Fibroblast of villous mesenchyme (primary cell): Measurements from ENCODE around the gene DCDC1. TPM values are rescaled to one million over a fixed set of nuclear protein-coding genes. Genes with fewer than 3 reads are reported as not detected.

ENCODE experiments used
- DNase-seq: peaks from one replicate; pipeline ENCODE4 v3.0.0-alpha.2; 2010; ENCODE audit warnings: low read depth
- H3K4me3 ChIP-seq: 2 replicates; pipeline ENCODE4 v1.5.1; 2011; ENCODE audit warnings: low read depth, mild to moderate bottlenecking, low read length
- total RNA-seq: library from RNA; depleted of rRNA; stranded (reverse); fragments of >200 nt; gene quantifications from 2 replicates; pipeline ENCODE4 v1.2.3, GENCODE V29; 2012
- TF ChIP-seq, protein P1 (sequence below): IDR thresholded peaks from 2 replicates; pipeline ENCODE4 v1.5.1; 2012; ENCODE audit warnings: low read depth, mild to moderate bottlenecking, low read length; ENCODE audit not compliant: insufficient read depth

Gene DCDC1
- total RNA-seq, 1 donor: 0.43 TPM

DNA sequence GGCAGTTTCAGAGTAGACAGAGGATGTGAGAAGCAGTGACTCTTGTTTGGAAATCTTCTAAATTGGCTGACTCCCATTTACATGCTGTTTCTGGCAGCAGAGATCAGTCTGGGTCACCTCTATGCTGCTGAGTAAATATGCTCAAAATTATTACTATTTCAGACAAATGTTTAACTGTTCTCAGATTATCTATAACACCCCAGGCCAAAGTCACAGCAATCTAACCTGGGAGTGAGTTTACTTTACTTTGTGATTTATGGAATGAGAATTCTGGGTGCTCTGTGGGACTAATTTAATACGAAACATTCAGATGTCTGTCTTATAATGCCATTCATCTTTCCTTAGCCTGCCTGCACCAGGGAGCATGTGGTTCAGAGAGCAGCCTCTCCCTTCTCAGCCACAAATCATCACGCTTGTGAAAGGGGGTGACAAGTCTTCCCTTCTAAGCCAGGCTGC lies 500.9 kb downstream of the DCDC1 start:
- TF ChIP-seq, protein P1, sequence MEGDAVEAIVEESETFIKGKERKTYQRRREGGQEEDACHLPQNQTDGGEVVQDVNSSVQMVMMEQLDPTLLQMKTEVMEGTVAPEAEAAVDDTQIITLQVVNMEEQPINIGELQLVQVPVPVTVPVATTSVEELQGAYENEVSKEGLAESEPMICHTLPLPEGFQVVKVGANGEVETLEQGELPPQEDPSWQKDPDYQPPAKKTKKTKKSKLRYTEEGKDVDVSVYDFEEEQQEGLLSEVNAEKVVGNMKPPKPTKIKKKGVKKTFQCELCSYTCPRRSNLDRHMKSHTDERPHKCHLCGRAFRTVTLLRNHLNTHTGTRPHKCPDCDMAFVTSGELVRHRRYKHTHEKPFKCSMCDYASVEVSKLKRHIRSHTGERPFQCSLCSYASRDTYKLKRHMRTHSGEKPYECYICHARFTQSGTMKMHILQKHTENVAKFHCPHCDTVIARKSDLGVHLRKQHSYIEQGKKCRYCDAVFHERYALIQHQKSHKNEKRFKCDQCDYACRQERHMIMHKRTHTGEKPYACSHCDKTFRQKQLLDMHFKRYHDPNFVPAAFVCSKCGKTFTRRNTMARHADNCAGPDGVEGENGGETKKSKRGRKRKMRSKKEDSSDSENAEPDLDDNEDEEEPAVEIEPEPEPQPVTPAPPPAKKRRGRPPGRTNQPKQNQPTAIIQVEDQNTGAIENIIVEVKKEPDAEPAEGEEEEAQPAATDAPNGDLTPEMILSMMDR: no peak
- no peak overlapping the region for H3K4me3 ChIP-seq
- DNase-seq: no peak

DNA sequence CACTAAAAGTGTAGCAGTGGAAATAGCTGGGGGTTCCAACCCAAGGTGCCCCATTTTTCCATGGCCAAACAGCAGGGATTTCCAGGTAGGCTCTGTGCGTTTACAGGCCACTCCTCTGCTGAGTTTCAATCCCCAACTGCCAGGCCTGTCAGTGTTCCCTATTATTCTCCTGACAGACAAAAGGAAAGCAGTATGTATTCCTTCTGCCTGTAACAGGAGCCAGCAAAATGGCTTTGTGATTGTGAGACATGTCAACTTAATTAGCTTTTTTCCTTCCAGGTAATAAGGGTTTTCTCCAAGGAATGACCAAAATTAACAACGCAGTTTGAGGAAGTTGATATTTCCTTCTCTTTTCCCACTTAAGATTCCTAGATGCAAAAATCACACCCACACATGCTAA lies 506.3 kb downstream of the DCDC1 start:
- DNase-seq: no peak
- TF ChIP-seq, protein P1: no peak
- no peak overlapping the region for H3K4me3 ChIP-seq

DNA sequence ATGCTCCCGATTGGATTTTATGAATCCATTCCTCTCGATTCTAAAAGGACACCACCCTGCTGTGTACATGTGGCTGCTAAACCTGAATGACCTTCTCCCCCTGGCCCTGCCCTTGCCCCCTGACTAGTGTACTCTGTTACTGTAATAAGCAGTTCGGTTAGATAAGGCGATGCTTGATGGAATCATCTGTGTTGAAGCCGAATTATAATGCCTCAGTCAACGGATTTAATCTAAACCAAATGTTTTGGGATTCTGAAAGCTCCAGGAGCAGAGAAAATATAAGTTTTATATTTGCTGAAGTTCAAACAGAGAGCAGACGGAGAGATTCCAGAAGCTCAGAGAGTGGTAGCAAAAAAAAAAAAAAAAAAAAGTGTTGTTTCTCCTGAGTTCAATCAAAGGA lies 508.0 kb downstream of the DCDC1 start:
- TF ChIP-seq, protein P1: no peak

DNA sequence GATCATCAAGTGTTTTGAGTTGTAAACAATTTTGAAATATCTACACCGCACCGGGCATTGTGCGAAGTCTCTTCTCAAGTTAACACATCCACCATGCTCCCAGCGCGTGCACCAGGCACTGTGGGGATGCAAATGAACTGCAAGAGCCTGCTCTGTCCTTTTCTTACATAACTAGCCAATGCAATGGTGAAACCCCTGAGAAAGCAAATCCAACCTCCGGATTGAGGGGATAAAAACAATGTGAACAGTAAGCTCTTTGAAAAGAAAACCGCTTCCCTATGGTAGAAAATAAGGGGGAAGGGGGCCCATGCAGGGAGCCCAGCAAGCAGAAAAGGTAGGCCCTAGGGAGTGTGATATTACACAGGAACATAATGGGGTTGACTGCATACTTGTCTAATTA lies 508.5 kb downstream of the DCDC1 start:
- DNase-seq: no peak
- no peak overlapping the region for H3K4me3 ChIP-seq
- TF ChIP-seq, protein P1: no peak

More for the DNA sequence above, 508.0 kb downstream of the DCDC1 start:
- DNase-seq: no peak
- no peak overlapping the region for H3K4me3 ChIP-seq

DNA sequence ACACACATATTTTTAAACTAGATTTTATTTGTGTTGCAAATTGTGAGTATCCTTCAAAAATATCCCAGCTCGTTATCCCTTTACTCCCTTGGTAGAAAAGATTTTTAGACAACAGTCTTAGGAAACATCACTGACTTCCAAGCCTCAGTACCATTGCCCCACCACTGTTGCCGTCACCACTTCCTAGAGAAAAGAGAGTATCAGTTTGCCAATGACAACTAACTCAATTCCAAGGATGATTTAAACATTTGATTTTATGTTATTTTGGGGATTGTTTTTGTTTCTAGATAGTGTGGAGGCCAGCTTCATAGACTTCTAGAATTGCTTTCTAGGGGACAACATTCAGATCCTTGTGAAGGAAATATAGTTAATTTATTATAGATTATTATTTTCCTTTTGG lies 509.4 kb downstream of the DCDC1 start:
- no peak for DNase-seq
- TF ChIP-seq, protein P1: no peak
- H3K4me3 ChIP-seq: no peak overlapping the region

DNA sequence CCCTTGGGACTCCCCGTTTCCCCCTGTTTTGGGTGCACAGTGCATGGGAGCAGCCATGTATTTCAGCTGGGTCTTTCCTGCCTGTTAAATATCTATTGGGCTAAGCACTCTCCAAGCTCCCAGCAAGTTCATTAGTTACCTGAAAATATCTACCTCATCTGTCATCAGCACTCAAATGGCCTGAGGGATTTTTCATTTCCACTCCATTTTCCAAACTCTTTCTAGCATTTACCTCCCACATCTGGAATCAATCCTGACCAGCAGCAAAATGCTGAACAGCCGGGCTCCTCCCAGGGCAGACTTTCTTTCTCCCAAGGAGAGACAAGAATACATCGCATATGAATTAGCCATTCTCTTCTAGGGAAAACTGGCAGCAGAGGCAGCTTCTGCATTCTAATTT lies 509.9 kb downstream of the DCDC1 start:
- TF ChIP-seq, protein P1: no peak
- H3K4me3 ChIP-seq: no peak overlapping the region
- DNase-seq: no peak

DNA sequence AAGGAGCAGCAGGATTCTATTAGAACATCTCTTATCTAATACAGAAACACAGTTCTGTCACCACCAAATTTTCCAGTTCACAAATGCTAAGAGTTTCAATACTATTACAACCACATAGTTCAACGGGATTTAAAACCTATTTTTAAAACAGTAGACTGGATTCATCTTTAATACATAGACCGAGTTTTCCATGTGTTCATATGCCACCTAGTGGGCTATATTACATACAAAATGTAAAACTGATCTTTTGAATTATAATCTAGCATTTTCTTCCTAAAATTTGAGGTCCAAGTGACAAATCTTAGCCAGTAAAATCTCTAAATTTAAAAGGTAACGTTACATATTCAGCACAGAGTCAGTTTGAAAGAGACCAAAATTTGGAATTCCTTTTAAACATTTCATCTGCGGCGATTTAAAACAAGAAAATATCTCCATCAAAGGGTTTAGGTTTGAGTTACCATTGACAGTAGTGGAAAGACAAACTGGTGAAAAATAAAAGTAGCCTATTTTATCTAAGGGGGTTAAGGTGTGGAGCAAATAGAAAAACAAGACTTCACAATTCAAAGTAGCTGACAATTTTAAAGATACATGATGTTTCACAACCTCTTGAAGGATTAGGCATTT lies 514.0 kb downstream of the DCDC1 start:
- peak; percentile 20 for DNase-seq
- H3K4me3 ChIP-seq: no peak overlapping the region
- TF ChIP-seq, protein P1: peak; percentile 23
